WTC11 (cell line): ENCODE measurements around the gene LYPD6B. TPM values are rescaled to one million over a fixed set of nuclear protein-coding genes. Genes with fewer than 3 reads are reported as not detected.

Source experiments
- ATAC-seq: fragments of 200-7000 bp; cut with Tn5 transposase; 2 replicates; pipeline ENCODE4 v1.10.0; 2021; ENCODE audit warnings: mild to moderate bottlenecking, moderate library complexity
- CTCF ChIA-PET: fragments of 300-600 bp; sonication (Branson Sonifier 250); formaldehyde crosslinking; loops from one replicate; lab custom pipeline; 2021; ENCODE audit warnings: antibody characterized with exemption; lab: Charles Lee
- POLR2A ChIA-PET: fragments of 350-600 bp; sonication (Branson Sonifier 250); formaldehyde crosslinking; loops from one replicate; lab custom pipeline; 2021; ENCODE audit warnings: antibody characterized with exemption; lab: Charles Lee
- DNase-seq: peaks from one replicate; pipeline ENCODE4 v3.0.0; 2021; ENCODE audit warnings: low spot score
- H3K27ac Mint-ChIP-seq: 2 replicates; pipeline ENCODE4 v1.8.0; 2021; ENCODE audit warnings: mixed read lengths
- H3K27me3 Mint-ChIP-seq: 2 replicates; pipeline ENCODE4 v1.8.0; 2021; ENCODE audit warnings: low read depth, mild to moderate bottlenecking, moderate library complexity, mixed read lengths
- H3K36me3 Mint-ChIP-seq: 2 replicates; pipeline ENCODE4 v1.8.0; 2021; ENCODE audit warnings: mixed read lengths
- H3K4me1 Mint-ChIP-seq: 2 replicates; pipeline ENCODE4 v1.8.0; 2022; ENCODE audit warnings: mixed read lengths
- H3K4me3 Mint-ChIP-seq: 2 replicates; pipeline ENCODE4 v1.8.0; 2021; ENCODE audit warnings: mild to moderate bottlenecking, moderate library complexity, mixed read lengths
- H3K9me3 Mint-ChIP-seq: 2 replicates; pipeline ENCODE4 v1.8.0; 2021; ENCODE audit warnings: mixed read lengths
- AR ChIP-seq: fragments of 250-450 bp; sonication (Bioruptor Pico); IDR thresholded peaks from 2 replicates; pipeline ENCODE4 v1.9.0; 2021; ENCODE audit warnings: mild to moderate bottlenecking
- ATF1 ChIP-seq: sonication (generic); formaldehyde crosslinking; IDR thresholded peaks from 2 replicates; pipeline ENCODE4 v1.8.1; 2023; ENCODE audit warnings: mild to moderate bottlenecking, moderate library complexity, missing genetic modification reagents
- CBFB ChIP-seq: sonication (generic); formaldehyde crosslinking; IDR thresholded peaks from 2 replicates; pipeline ENCODE4 v1.8.1; 2022; ENCODE audit warnings: mild to moderate bottlenecking, low read depth, missing genetic modification reagents
- EMX1 ChIP-seq: fragments of 250-450 bp; sonication (Bioruptor Pico); IDR thresholded peaks from 2 replicates; pipeline ENCODE4 v1.8.0; 2021; ENCODE audit warnings: mild to moderate bottlenecking
- FOXP1 ChIP-seq: sonication (generic); formaldehyde crosslinking; IDR thresholded peaks from 2 replicates; pipeline ENCODE4 v1.8.0; 2022; ENCODE audit warnings: missing genetic modification reagents, mild to moderate bottlenecking, moderate library complexity, borderline replicate concordance
- GRHL2 ChIP-seq: fragments of 250-450 bp; sonication (Bioruptor Pico); IDR thresholded peaks from 2 replicates; pipeline ENCODE4 v1.8.0; 2022; ENCODE audit warnings: mild to moderate bottlenecking, moderate library complexity; ENCODE audit not compliant: insufficient replicate concordance, severe bottlenecking
- MXD4 ChIP-seq: fragments of 250-450 bp; sonication (Bioruptor Pico); IDR thresholded peaks from 2 replicates; pipeline ENCODE4 v1.8.0; 2021; ENCODE audit warnings: mild to moderate bottlenecking, moderate library complexity, borderline replicate concordance
- MYBL2 ChIP-seq: sonication (generic); formaldehyde crosslinking; IDR thresholded peaks from 2 replicates; pipeline ENCODE4 v1.8.1; 2023; ENCODE audit warnings: mild to moderate bottlenecking, moderate library complexity, missing genetic modification reagents
- NFYB ChIP-seq: sonication (generic); formaldehyde crosslinking; conservative IDR thresholded peaks from 2 replicates; pipeline ENCODE4 v1.8.0; 2022; ENCODE audit warnings: low read depth, missing genetic modification reagents
- SMAD4 ChIP-seq: sonication (generic); formaldehyde crosslinking; IDR thresholded peaks from 2 replicates; pipeline ENCODE4 v1.8.0; 2022; ENCODE audit warnings: mild to moderate bottlenecking, missing genetic modification reagents
- TCF7 ChIP-seq: sonication (generic); formaldehyde crosslinking; IDR thresholded peaks from 2 replicates; pipeline ENCODE4 v1.8.0; 2022; ENCODE audit warnings: mild to moderate bottlenecking, low read depth, missing genetic modification reagents, moderate library complexity
- ZBTB43 ChIP-seq: sonication (generic); formaldehyde crosslinking; IDR thresholded peaks from 2 replicates; pipeline ENCODE4 v1.8.1; 2023; ENCODE audit warnings: mild to moderate bottlenecking, missing genetic modification reagents
- ZNF121 ChIP-seq: sonication (generic); formaldehyde crosslinking; IDR thresholded peaks from 2 replicates; pipeline ENCODE4 v1.8.0; 2023; ENCODE audit warnings: missing genetic modification reagents
- ZNF396 ChIP-seq: fragments of 250-450 bp; sonication (Bioruptor Pico); IDR thresholded peaks from 2 replicates; pipeline ENCODE4 v1.8.0; 2021; ENCODE audit warnings: mild to moderate bottlenecking, moderate library complexity, borderline replicate concordance
- ZNF423 ChIP-seq: fragments of 250-450 bp; sonication (Bioruptor Pico); IDR thresholded peaks from 2 replicates; pipeline ENCODE4 v2.1.2; 2022; ENCODE audit warnings: mild to moderate bottlenecking, moderate library complexity
- total RNA-seq: library from RNA; stranded (reverse); gene quantifications from 3 replicates; pipeline ENCODE4 v1.2.3, GENCODE V29; 2021
- TF ChIP-seq, protein P1 (sequence below): sonication (generic); formaldehyde crosslinking; IDR thresholded peaks from 2 replicates; pipeline ENCODE4 v1.8.1; 2022; ENCODE audit warnings: low read depth, missing genetic modification reagents, borderline replicate concordance
- TF ChIP-seq, protein P2 (sequence below): sonication (generic); formaldehyde crosslinking; IDR thresholded peaks from 2 replicates; pipeline ENCODE4 v1.8.1; 2023; ENCODE audit warnings: mild to moderate bottlenecking, missing genetic modification reagents, borderline replicate concordance
- TF ChIP-seq, protein P3 (sequence below): sonication (generic); formaldehyde crosslinking; IDR thresholded peaks from 2 replicates; pipeline ENCODE4 v1.8.0; 2022; ENCODE audit warnings: missing genetic modification reagents
- TF ChIP-seq, protein P4 (sequence below): fragments of 200-600 bp; IDR thresholded peaks from 2 replicates; pipeline ENCODE4 v1.8.0; 2022; ENCODE audit warnings: antibody characterized with exemption

LYPD6B gene
- total RNA-seq, 1 experiment from 2014 or later = 1.6 TPM

DNA sequence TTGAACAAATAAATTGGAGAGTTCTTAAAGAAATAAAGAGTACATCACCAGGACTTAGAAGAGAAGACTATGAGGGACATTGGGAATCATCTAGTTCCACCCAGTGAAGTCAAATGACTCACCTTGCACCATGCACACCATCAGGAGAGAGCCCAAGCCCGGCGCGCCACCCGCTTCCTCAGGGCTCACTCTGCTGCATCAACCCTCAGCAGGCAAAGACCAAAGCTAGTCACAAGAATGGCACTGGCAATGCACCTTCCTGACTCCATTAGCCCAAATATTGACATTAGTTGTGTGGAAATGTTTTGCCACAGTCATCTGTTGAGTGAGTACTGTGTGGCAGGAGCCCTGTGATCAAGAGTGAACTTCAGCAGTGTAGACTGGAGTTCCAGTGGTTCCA, 7.1 kb upstream of the LYPD6B start:
- Mint-ChIP-seq H3K4me1 (peaks cover 44% of the 10 kb centered on the region), H3K36me3 (no peaks in the 10 kb centered on the region), H3K4me3 (no peak overlapping the region), H3K27me3 (no peaks in the 10 kb centered on the region), H3K27ac (no peak overlapping the region), H3K9me3 (no peaks in the 10 kb centered on the region)
- ChIA-PET POLR2A (no interaction called here), CTCF (interaction anchor here (0.9 to 11.8 kb wide), 4 partner anchors 10 to 357 kb away, joined by 3 to 104 read pairs (median 4); no protein-coding TSS in a partner anchor)
- DNase-seq (no peak), ATAC-seq (no peak)
- TF ChIP-seq CBFB (CRISPR knock-in tag) (no peak), ATF1 (no peak), FOXP1 (no peak), ZBTB43 (no peak), MXD4 (CRISPR knock-in tag) (no peak), EMX1 (no peak), NFYB (no peak)
- TF ChIP-seq, protein P1, sequence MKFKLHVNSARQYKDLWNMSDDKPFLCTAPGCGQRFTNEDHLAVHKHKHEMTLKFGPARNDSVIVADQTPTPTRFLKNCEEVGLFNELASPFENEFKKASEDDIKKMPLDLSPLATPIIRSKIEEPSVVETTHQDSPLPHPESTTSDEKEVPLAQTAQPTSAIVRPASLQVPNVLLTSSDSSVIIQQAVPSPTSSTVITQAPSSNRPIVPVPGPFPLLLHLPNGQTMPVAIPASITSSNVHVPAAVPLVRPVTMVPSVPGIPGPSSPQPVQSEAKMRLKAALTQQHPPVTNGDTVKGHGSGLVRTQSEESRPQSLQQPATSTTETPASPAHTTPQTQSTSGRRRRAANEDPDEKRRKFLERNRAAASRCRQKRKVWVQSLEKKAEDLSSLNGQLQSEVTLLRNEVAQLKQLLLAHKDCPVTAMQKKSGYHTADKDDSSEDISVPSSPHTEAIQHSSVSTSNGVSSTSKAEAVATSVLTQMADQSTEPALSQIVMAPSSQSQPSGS (CRISPR knock-in tag) = no peak

- H3K27ac Mint-ChIP-seq = no peak overlapping the region
- ChIA-PET CTCF (interaction anchor here (0.9 to 11.8 kb wide), 2 partner anchors 17 to 280 kb away, joined by 3 to 104 read pairs; no protein-coding TSS in a partner anchor), POLR2A (interaction anchor here (0.8 kb wide), 1 partner anchor 29 kb away, joined by 7 read pairs; no protein-coding TSS in a partner anchor)
- no peaks in the 10 kb centered on the region for H3K36me3 Mint-ChIP-seq
- H3K4me3 Mint-ChIP-seq = no peak overlapping the region
- no peak for ATAC-seq
- DNase-seq = no peak
- peaks cover 13% of the 10 kb centered on the region for H3K27me3 Mint-ChIP-seq
- TF ChIP-seq MXD4 (CRISPR knock-in tag) (no peak), ZNF396 (no peak), SMAD4 (CRISPR knock-in tag) (no peak), GRHL2 (CRISPR knock-in tag) (no peak), NFYB (no peak), ZNF121 (CRISPR knock-in tag) (no peak), ZNF423 (CRISPR knock-in tag) (no peak), ZBTB43 (no peak), AR (CRISPR knock-in tag) (no peak), MYBL2 (no peak), TCF7 (no peak)
- TF ChIP-seq, protein P2, sequence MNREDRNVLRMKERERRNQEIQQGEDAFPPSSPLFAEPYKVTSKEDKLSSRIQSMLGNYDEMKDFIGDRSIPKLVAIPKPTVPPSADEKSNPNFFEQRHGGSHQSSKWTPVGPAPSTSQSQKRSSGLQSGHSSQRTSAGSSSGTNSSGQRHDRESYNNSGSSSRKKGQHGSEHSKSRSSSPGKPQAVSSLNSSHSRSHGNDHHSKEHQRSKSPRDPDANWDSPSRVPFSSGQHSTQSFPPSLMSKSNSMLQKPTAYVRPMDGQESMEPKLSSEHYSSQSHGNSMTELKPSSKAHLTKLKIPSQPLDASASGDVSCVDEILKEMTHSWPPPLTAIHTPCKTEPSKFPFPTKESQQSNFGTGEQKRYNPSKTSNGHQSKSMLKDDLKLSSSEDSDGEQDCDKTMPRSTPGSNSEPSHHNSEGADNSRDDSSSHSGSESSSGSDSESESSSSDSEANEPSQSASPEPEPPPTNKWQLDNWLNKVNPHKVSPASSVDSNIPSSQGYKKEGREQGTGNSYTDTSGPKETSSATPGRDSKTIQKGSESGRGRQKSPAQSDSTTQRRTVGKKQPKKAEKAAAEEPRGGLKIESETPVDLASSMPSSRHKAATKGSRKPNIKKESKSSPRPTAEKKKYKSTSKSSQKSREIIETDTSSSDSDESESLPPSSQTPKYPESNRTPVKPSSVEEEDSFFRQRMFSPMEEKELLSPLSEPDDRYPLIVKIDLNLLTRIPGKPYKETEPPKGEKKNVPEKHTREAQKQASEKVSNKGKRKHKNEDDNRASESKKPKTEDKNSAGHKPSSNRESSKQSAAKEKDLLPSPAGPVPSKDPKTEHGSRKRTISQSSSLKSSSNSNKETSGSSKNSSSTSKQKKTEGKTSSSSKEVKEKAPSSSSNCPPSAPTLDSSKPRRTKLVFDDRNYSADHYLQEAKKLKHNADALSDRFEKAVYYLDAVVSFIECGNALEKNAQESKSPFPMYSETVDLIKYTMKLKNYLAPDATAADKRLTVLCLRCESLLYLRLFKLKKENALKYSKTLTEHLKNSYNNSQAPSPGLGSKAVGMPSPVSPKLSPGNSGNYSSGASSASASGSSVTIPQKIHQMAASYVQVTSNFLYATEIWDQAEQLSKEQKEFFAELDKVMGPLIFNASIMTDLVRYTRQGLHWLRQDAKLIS (CRISPR knock-in tag) = no peak
- TF ChIP-seq, protein P3, sequence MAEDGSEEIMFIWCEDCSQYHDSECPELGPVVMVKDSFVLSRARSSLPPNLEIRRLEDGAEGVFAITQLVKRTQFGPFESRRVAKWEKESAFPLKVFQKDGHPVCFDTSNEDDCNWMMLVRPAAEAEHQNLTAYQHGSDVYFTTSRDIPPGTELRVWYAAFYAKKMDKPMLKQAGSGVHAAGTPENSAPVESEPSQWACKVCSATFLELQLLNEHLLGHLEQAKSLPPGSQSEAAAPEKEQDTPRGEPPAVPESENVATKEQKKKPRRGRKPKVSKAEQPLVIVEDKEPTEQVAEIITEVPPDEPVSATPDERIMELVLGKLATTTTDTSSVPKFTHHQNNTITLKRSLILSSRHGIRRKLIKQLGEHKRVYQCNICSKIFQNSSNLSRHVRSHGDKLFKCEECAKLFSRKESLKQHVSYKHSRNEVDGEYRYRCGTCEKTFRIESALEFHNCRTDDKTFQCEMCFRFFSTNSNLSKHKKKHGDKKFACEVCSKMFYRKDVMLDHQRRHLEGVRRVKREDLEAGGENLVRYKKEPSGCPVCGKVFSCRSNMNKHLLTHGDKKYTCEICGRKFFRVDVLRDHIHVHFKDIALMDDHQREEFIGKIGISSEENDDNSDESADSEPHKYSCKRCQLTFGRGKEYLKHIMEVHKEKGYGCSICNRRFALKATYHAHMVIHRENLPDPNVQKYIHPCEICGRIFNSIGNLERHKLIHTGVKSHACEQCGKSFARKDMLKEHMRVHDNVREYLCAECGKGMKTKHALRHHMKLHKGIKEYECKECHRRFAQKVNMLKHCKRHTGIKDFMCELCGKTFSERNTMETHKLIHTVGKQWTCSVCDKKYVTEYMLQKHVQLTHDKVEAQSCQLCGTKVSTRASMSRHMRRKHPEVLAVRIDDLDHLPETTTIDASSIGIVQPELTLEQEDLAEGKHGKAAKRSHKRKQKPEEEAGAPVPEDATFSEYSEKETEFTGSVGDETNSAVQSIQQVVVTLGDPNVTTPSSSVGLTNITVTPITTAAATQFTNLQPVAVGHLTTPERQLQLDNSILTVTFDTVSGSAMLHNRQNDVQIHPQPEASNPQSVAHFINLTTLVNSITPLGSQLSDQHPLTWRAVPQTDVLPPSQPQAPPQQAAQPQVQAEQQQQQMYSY (CRISPR knock-in tag) = no peak
- TF ChIP-seq, protein P4, sequence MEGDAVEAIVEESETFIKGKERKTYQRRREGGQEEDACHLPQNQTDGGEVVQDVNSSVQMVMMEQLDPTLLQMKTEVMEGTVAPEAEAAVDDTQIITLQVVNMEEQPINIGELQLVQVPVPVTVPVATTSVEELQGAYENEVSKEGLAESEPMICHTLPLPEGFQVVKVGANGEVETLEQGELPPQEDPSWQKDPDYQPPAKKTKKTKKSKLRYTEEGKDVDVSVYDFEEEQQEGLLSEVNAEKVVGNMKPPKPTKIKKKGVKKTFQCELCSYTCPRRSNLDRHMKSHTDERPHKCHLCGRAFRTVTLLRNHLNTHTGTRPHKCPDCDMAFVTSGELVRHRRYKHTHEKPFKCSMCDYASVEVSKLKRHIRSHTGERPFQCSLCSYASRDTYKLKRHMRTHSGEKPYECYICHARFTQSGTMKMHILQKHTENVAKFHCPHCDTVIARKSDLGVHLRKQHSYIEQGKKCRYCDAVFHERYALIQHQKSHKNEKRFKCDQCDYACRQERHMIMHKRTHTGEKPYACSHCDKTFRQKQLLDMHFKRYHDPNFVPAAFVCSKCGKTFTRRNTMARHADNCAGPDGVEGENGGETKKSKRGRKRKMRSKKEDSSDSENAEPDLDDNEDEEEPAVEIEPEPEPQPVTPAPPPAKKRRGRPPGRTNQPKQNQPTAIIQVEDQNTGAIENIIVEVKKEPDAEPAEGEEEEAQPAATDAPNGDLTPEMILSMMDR = no peak
- H3K4me1 Mint-ChIP-seq = peaks cover 28% of the 10 kb centered on the region
- no peaks in the 10 kb centered on the region for H3K9me3 Mint-ChIP-seq
Measured at GRCh38 chr2:149033716-149034115, 4.8 kb upstream of the LYPD6B start.
